ENCODE results near the gene EID2B. TPM values are rescaled to one million over a fixed set of nuclear protein-coding genes. Genes with fewer than 3 reads are reported as not detected.

Gene EID2B
- total RNA-seq, 6 experiments from 2014 or later: 0.18 to 0.78 (median 0.46) TPM

- DNase-seq: peak in 1 of 3 donors; percentile 18
- WGBS (ENCODE audit: insufficient coverage, low coverage, low lambda C conversion rate, missing lambda C conversion rate): 60% methylated on average over 9 of the region's 9 CpGs
- Histone ChIP-seq H3K9me3 (no peaks in the 10 kb centered on the region), H3K4me3 (no peak overlapping the region), H3K36me3 (no peaks in the 10 kb centered on the region), H3K4me1 (peaks cover 0 to 8% (median 3%) of the 10 kb centered on the region in 4 donors), H3K27me3 (no peaks in the 10 kb centered on the region), H3K27ac (no peak overlapping the region)
- no peak for TF ChIP-seq POLR2A (IDR thresholded peaks at IDR 0.05)
- TF ChIP-seq CTCF (IDR thresholded peaks at IDR 0.05): no peak
- ATAC-seq: no peak
- intact Hi-C loops (cut with DNase I): no loop called here
Measured at GRCh38 chr19:39518975-39519374, 13.7 kb downstream of the EID2B start.

- Histone ChIP-seq H3K27ac (no peak overlapping the region), H3K27me3 (no peaks in the 10 kb centered on the region), H3K36me3 (no peaks in the 10 kb centered on the region), H3K4me1 (peaks cover 0 to 8% (median 3%) of the 10 kb centered on the region in 4 donors), H3K4me3 (no peak overlapping the region), H3K9me3 (no peaks in the 10 kb centered on the region)
- 18% methylated on average over 3 of the region's 5 CpGs for WGBS (ENCODE audit: insufficient coverage, low coverage, low lambda C conversion rate, missing lambda C conversion rate)
- DNase-seq: peak in 1 of 3 donors; percentile 3
- intact Hi-C loops (cut with DNase I): no loop called here
- TF ChIP-seq POLR2A (IDR thresholded peaks at IDR 0.05): no peak
- TF ChIP-seq CTCF (IDR thresholded peaks at IDR 0.05): no peak
- ATAC-seq: no peak
Measured at GRCh38 chr19:39518458-39518857, 14.2 kb downstream of the EID2B start.

- no peaks in the 10 kb centered on the region for H3K36me3 ChIP-seq
- no peaks in the 10 kb centered on the region for H3K27me3 ChIP-seq
- 56% methylated on average over 2 of the region's 3 CpGs for WGBS (ENCODE audit: insufficient coverage, low coverage, low lambda C conversion rate, missing lambda C conversion rate)
- no peak overlapping the region for H3K4me3 ChIP-seq
- no peak for ATAC-seq
- intact Hi-C loops (cut with DNase I): no loop called here
- TF ChIP-seq CTCF (IDR thresholded peaks at IDR 0.05) (no peak), POLR2A (IDR thresholded peaks at IDR 0.05) (no peak)
- no peak overlapping the region for H3K27ac ChIP-seq
- H3K9me3 ChIP-seq: no peaks in the 10 kb centered on the region
- peaks cover 0 to 8% (median 3%) of the 10 kb centered on the region in 4 donors for H3K4me1 ChIP-seq
- peak in 1 of 3 donors; percentile 5 for DNase-seq
Measured at GRCh38 chr19:39517432-39517831, 15.2 kb downstream of the EID2B start.

GRCh38 chr19:39516270-39516669 is 16.4 kb downstream of the EID2B start:
- DNase-seq: peak in 1 of 3 donors; percentile 13
- no peak for TF ChIP-seq CTCF (IDR thresholded peaks at IDR 0.05)
- no peak for ATAC-seq
- intact Hi-C loops (cut with DNase I): no loop called here
- no peak overlapping the region for H3K4me3 ChIP-seq
- no peak overlapping the region for H3K27ac ChIP-seq
- H3K4me1 ChIP-seq: peaks cover 0 to 8% (median 3%) of the 10 kb centered on the region in 4 donors
- H3K27me3 ChIP-seq: no peaks in the 10 kb centered on the region
- 28% methylated on average over 6 of the region's 6 CpGs for WGBS (ENCODE audit: insufficient coverage, low coverage, low lambda C conversion rate, missing lambda C conversion rate)
- no peaks in the 10 kb centered on the region for H3K9me3 ChIP-seq
- no peaks in the 10 kb centered on the region for H3K36me3 ChIP-seq
